ENCODE results near the gene CCNI. TPM values are rescaled to one million over a fixed set of nuclear protein-coding genes. Genes with fewer than 3 reads are reported as not detected.

Gene CCNI
- total RNA-seq, 1 donor from 2014 or later = 206 TPM

DNA sequence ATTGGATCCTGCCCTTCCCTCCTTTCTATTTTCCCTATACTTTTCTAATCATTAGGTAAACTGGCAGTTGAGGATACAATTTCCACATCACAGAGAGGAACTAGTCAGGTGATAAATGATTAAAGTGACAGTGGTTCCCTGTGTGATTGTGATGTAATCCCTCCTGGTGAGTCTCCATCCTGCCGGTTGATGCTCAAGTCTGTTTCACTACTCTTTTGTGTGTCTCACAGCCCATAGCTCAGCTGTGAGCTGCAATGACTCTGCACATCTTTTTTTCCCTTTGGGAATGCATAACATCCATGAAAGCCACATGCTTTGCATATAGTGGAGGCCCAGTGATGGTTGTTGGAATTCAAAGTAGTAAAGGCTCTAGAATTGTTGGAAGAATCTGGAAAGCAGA is 60.4 kb downstream of the CCNI start:
- Histone ChIP-seq H3K4me1 (no peaks in the 10 kb centered on the region), H3K4me3 (no peak overlapping the region), H3K27ac (no peak overlapping the region), H3K9me3 (no peaks in the 10 kb centered on the region), H3K36me3 (peaks cover 0 to 28% of the 10 kb centered on the region in 2 donors), H3K27me3 (no peaks in the 10 kb centered on the region)
- TF ChIP-seq POLR2AphosphoS5 (IDR thresholded peaks at IDR 0.05; ENCODE audit: insufficient read depth in 1 of 2, low read depth in 1 of 2) (no peak), POLR2A (IDR thresholded peaks at IDR 0.05) (no peak)
- TF ChIP-seq, protein P1, sequence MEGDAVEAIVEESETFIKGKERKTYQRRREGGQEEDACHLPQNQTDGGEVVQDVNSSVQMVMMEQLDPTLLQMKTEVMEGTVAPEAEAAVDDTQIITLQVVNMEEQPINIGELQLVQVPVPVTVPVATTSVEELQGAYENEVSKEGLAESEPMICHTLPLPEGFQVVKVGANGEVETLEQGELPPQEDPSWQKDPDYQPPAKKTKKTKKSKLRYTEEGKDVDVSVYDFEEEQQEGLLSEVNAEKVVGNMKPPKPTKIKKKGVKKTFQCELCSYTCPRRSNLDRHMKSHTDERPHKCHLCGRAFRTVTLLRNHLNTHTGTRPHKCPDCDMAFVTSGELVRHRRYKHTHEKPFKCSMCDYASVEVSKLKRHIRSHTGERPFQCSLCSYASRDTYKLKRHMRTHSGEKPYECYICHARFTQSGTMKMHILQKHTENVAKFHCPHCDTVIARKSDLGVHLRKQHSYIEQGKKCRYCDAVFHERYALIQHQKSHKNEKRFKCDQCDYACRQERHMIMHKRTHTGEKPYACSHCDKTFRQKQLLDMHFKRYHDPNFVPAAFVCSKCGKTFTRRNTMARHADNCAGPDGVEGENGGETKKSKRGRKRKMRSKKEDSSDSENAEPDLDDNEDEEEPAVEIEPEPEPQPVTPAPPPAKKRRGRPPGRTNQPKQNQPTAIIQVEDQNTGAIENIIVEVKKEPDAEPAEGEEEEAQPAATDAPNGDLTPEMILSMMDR (IDR thresholded peaks at IDR 0.05) = no peak
- intact Hi-C loops (cut with DNase I) = no loop called here
- DNase-seq (ENCODE audit: extremely low spot score in 2 of 2) = no peak

DNA sequence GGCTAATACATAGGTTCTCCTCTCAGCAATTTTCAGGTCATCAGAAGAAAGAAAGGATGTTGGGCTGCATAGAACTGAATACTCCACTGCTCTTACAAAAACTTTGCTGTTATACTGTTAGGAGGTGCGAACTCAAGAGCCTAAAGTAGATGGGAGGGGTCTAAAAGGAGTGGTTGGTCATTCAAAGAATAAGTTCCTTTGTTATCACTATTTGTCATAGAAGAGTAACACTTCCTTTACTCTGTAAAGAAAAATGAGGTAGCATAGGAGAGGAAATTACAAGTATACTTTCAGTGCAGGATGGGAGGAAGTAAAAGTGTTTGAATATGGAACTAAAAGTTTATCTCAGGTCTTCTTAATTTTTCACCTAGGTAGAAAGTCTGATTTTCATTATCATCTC is 61.5 kb downstream of the CCNI start:
- Histone ChIP-seq H3K9me3 (no peaks in the 10 kb centered on the region), H3K4me3 (no peak overlapping the region), H3K27ac (no peak overlapping the region), H3K27me3 (no peaks in the 10 kb centered on the region), H3K36me3 (peaks cover 0 to 19% of the 10 kb centered on the region in 2 donors), H3K4me1 (no peaks in the 10 kb centered on the region)
- DNase-seq (ENCODE audit: extremely low spot score in 2 of 2) = no peak
- intact Hi-C loops (cut with DNase I) = no loop called here
- TF ChIP-seq, protein P1 (IDR thresholded peaks at IDR 0.05) = no peak
- TF ChIP-seq POLR2AphosphoS5 (IDR thresholded peaks at IDR 0.05; ENCODE audit: insufficient read depth in 1 of 2, low read depth in 1 of 2) (no peak), POLR2A (IDR thresholded peaks at IDR 0.05) (no peak)

DNA sequence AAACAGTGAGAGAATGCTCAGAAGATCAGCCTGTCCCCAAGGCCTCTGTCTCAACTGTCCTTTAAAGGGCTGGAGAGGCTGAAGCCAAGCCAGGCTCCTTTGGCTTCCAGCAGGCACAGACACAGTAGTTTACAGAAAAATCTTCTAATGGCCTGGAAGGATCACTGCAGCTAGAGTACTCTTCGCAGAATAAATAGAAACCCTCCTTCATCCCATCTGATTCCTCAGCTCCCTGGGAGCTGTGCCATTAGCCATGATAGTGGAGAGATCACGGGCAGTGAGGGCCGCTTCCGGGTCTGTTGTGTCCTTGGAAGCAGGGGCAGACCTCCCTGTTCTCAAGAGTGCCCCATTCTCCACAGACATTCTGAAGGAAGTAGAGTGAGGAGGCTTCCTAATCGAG is 63.1 kb downstream of the CCNI start:
- TF ChIP-seq POLR2AphosphoS5 (IDR thresholded peaks at IDR 0.05; ENCODE audit: insufficient read depth in 1 of 2, low read depth in 1 of 2) = no peak
- no peak overlapping the region for H3K4me3 ChIP-seq
- peaks cover 0 to 13% of the 10 kb centered on the region in 2 donors for H3K36me3 ChIP-seq
- peaks cover 10% of the 10 kb centered on the region for H3K4me1 ChIP-seq
- intact Hi-C loops (cut with DNase I) = no loop called here
- H3K27ac ChIP-seq = peak overlapping the region; percentile 6
- H3K9me3 ChIP-seq = no peaks in the 10 kb centered on the region
- no peak for DNase-seq (ENCODE audit: extremely low spot score in 2 of 2)
- H3K27me3 ChIP-seq = no peaks in the 10 kb centered on the region

DNA sequence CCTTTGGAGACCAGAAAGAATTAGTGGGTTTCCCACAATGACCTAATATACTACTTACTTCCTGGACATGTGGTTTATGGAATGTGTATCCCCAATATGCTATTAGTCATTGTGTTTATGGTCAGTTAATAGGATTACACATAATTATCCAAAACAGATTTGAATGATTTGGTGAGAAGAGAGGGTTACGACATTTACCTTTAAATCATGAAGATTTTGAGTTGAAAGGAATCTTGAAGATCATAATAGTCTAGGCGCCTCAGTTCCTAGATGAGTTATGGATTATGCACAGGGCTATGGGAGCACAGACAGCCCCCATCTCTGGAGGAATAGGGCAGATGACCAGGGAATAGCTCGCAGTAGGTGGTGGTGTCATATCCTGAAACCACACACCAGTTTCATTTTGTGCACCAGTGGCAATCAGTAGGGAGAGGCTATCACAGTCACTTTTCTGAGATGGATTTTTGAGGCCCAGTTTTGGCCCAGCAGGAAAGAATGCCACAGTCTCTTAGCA is 64.9 kb downstream of the CCNI start:
- H3K4me3 ChIP-seq = no peak overlapping the region
- H3K27me3 ChIP-seq = no peaks in the 10 kb centered on the region
- H3K9me3 ChIP-seq = no peaks in the 10 kb centered on the region
- TF ChIP-seq, protein P1 (IDR thresholded peaks at IDR 0.05) = no peak
- H3K4me1 ChIP-seq = peaks cover 20% of the 10 kb centered on the region
- peaks cover 0 to 10% of the 10 kb centered on the region in 2 donors for H3K36me3 ChIP-seq
- no peak for DNase-seq (ENCODE audit: extremely low spot score in 2 of 2)
- no peak overlapping the region for H3K27ac ChIP-seq
- intact Hi-C loops (cut with DNase I) = no loop called here

DNA sequence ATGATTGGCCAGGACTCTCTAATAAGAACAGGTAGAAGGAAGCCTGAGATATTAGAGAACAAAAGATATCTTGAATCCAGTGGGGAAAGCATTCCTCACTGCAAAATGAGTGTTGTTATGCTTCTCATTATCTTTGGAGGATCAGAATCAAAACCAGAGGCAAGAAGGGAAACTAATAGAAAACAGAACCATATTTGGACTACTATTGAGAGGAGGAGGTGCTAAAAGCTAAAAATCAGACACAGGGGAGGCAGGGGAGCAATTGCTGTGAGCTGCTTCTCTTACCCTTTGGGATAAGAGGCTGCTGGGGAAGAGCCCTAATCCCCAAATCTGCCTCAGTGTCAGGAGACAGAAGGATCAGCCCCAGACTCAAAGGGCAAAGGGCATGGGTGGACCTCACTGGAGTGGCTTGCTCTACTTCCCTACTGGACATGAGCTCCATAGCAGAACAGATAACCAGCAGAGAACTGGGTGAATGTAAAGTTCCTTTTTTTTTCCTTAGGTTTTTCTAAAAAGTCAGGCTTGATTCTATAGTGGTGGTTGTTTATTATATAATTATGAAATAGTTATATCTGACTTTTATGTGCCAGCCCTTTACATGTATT is 66.2 kb downstream of the CCNI start:
- Histone ChIP-seq H3K36me3 (no peaks in the 10 kb centered on the region), H3K4me3 (no peak overlapping the region), H3K27me3 (no peaks in the 10 kb centered on the region), H3K4me1 (peaks cover 20% of the 10 kb centered on the region), H3K27ac (no peak overlapping the region), H3K9me3 (no peaks in the 10 kb centered on the region)
- intact Hi-C loops (cut with DNase I) = no loop called here
- no peak for DNase-seq (ENCODE audit: extremely low spot score in 2 of 2)
- TF ChIP-seq, protein P1 (IDR thresholded peaks at IDR 0.05) = no peak
- TF ChIP-seq POLR2AphosphoS5 (IDR thresholded peaks at IDR 0.05; ENCODE audit: insufficient read depth in 1 of 2, low read depth in 1 of 2) = no peak
- no peak for TF ChIP-seq POLR2A (IDR thresholded peaks at IDR 0.05)
